ENCODE results near the gene TOM1.
A peak's percentile ranks its signal among the peaks of the same experiment; 100 is the strongest.

Gene TOM1

DNA sequence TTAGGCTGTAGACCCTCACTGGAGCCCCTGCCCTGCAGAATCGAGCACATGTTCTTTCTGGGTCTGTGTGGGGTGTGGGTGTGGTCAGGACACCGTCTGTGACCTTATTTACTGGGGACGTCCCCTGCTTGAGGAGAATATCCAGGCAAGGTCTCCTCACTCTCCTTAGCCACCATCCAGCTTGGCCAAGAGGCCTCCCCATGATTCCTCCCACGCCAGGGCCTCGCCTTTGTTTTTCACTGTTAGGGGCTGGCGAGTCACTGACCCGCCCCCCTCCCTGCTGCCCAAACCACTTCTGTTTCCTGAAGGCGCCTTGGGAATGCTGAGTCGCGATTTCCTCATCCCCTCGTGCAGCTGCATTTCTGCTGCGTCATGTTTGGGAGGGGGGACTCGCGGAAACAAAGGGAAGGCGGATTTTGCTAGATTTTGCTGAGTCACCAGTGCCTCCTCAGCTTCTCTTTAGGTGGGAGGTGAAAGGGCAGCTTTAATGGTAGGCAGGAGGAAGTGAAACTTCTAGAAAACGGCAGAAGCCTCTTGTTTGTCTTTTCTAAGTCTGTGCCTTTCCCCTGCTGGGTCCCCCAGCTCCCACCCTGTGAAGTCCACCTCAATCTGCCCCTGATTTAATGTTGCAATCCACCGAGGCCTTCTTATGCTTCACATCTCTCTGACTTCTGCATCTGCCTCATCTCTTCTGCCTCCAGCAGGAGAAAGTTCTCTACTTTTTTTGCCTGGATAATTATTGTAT is 77.2 kb downstream of the TOM1 start:
- no peak overlapping the region for H3K4me3 ChIP-seq (ENCODE audit: low read depth, low read length)
- peak; percentile 95 for DNase-seq (ENCODE audit: low read depth)
- in situ Hi-C loops (cut with HindIII; ENCODE audit: low sequenced_read_pairs), result no loop called here
- TF ChIP-seq, protein P1, sequence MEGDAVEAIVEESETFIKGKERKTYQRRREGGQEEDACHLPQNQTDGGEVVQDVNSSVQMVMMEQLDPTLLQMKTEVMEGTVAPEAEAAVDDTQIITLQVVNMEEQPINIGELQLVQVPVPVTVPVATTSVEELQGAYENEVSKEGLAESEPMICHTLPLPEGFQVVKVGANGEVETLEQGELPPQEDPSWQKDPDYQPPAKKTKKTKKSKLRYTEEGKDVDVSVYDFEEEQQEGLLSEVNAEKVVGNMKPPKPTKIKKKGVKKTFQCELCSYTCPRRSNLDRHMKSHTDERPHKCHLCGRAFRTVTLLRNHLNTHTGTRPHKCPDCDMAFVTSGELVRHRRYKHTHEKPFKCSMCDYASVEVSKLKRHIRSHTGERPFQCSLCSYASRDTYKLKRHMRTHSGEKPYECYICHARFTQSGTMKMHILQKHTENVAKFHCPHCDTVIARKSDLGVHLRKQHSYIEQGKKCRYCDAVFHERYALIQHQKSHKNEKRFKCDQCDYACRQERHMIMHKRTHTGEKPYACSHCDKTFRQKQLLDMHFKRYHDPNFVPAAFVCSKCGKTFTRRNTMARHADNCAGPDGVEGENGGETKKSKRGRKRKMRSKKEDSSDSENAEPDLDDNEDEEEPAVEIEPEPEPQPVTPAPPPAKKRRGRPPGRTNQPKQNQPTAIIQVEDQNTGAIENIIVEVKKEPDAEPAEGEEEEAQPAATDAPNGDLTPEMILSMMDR (IDR thresholded peaks at IDR 0.05; ENCODE audit: low read depth, low read length, missing control alignments), result no peak

DNA sequence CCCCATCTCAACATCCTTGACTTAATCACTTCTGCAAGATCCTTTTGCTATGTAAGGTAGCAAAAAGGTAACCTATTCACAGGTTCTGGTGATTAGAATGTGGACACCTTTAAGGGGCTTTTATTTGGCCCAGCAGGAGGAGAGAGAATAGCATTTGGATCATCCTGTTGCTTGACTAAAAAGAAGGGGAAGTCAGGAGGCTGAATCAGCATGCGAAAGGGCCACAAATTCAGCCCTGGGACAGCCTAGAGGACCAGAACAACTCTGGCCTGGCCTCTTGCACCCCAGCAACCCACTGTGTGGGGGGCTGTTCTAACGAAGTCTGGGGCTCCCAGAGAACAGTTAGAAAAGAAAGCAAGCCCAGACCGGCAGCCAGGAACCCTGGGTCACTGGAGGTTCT is 78.0 kb downstream of the TOM1 start:
- in situ Hi-C loops (cut with HindIII; ENCODE audit: low sequenced_read_pairs), result no loop called here
- H3K4me3 ChIP-seq (ENCODE audit: low read depth, low read length), result no peak overlapping the region
- DNase-seq (ENCODE audit: low read depth), result no peak
- TF ChIP-seq, protein P1 (IDR thresholded peaks at IDR 0.05; ENCODE audit: low read depth, low read length, missing control alignments), result no peak

DNA sequence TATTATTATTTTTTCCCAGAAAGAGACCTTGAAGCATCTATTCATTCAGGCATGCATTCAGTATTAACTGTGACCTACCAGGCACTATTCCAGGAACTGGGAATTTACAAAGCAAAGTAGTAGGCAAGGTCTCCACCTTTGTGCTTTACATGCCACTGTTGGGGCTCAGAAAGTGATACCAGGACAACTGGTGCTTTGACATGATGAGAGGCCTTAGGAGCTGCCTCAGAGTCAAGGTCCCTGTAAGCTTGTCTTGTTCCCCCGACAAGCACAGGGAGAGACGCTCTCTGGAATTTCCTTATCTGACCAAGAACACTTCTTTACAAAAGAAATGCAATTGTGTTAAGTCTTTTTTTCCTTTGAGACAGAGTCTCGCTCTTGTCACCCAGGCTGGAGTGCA is 78.9 kb downstream of the TOM1 start:
- no peak overlapping the region for H3K4me3 ChIP-seq (ENCODE audit: low read depth, low read length)
- in situ Hi-C loops (cut with HindIII; ENCODE audit: low sequenced_read_pairs), result no loop called here
- TF ChIP-seq, protein P1 (IDR thresholded peaks at IDR 0.05; ENCODE audit: low read depth, low read length, missing control alignments), result no peak
- no peak for DNase-seq (ENCODE audit: low read depth)

DNA sequence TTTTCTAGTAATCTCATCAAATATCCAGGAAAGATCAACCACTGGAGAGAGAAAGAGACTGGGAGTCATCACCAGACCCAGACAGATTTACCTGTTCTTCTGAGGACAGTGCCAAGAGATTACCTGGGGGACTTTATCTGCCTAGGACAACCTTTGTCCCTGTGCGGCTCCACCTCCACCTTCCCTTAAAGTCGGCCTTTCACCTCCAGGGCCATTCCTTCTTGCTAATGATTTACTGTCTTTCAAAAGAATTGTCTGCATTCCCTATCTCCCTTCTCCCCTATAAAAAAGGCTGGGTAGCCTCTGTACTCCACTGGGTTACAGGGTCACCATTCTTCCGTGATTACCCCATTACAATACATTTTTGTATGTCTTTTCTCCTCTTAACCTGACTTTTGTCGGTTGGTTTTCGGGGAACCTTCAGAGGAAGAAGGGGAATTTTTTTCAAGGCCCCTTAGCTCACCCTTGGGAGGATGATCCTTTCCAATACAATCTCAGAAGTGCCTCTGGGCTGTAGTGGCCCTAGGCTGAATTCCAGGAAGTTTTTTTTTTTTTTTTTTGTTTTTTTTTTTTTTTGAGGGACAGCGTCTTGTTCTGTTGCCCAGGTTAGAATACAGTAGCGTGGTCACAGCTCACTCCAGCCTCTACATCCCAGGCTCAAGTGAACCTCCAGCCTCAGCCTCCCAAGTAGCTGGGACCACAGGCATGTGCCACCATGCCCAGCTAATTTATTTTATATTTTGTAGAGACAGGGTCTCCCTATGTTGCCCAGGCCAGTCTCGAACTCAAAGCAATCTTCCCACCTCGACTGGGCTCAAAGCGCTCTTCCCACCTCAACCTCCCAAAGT is 79.7 kb downstream of the TOM1 start:
- TF ChIP-seq, protein P1 (IDR thresholded peaks at IDR 0.05; ENCODE audit: low read depth, low read length, missing control alignments), result no peak
- no peak overlapping the region for H3K4me3 ChIP-seq (ENCODE audit: low read depth, low read length)
- in situ Hi-C loops (cut with HindIII; ENCODE audit: low sequenced_read_pairs), result no loop called here
- no peak for DNase-seq (ENCODE audit: low read depth)

DNA sequence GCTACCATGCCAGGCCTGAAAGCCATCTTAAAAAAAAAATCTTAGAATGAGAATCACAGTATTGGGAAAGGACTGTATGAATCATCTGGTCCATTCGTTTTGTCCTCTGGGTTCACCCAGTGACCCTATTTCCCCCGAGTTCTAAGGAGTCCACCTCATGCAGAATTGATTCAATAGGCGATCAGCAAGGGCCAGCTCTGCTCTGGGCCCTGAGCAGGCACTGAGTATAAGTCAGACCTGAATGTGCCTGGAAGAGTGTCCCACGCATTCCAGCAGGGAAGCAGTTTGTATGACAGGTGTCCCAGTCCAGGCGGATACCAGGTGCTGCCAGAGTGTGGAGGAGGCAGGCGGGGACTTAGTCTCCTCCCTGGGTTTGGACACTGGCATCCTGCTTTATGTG is 80.3 kb downstream of the TOM1 start:
- in situ Hi-C loops (cut with HindIII; ENCODE audit: low sequenced_read_pairs), result no loop called here
- no peak for DNase-seq (ENCODE audit: low read depth)
- no peak overlapping the region for H3K4me3 ChIP-seq (ENCODE audit: low read depth, low read length)
- TF ChIP-seq, protein P1 (IDR thresholded peaks at IDR 0.05; ENCODE audit: low read depth, low read length, missing control alignments), result no peak

DNA sequence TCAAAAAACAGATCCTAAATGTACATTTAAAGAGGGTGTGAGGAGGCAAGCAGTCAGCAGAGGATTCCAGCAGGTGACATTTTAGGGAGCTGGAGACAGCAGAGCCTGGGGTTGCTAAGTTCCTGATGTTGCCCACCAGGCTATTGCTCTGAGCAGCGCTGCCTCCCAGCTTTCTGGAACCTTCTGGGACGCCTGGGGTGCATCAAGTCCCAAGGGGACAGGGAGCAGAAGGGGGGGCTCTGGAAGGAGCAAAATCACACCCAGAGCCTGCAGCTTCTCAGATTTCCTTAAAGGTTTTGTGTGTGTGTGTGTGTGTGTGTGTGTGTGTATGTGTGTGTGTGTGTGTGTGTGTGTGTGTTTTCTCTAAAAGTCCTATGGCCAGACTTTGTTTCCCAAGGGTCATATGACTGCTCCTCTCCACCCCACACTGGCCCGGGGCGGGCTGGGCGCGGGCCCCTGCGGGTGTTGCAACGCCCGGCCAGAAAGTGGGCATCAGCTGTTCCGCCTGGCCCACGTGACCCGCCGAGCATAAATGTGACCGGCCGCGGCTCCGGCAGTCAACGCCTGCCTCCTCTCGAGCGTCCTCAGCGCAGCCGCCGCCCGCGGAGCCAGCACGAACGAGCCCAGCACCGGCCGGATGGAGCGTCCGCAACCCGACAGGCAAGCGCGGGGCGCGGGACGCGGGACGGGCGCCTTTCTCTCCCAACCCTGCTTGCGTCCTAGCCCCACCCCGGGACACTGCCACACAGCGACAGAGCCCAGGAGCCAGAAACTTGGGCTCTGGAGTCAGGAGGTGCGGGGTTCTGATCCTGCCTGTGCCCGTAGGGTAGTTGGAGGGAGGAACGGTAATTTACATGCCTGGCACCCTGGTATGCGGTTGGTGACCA is 81.1 kb downstream of the TOM1 start, which contains the start of gene HMOX1:
HMOX1 (plus strand) TSS at position 560 of the 887 bp plus-strand sequence; CDS start at position 638, 78 bp downstream.
- TF ChIP-seq, protein P1 (IDR thresholded peaks at IDR 0.05; ENCODE audit: low read depth, low read length, missing control alignments), result peak; percentile 8
- in situ Hi-C loops (cut with HindIII; ENCODE audit: low sequenced_read_pairs), result no loop called here
- peak within 1 kb of the TSS; percentile 50 for H3K4me3 ChIP-seq (ENCODE audit: low read depth, low read length)
- peak; percentile 44 for DNase-seq (ENCODE audit: low read depth)
